ENCODE measurements around the gene NAA25. TPM values are rescaled to one million over a fixed set of nuclear protein-coding genes. Genes with fewer than 3 reads are reported as not detected.

The NAA25 gene
- total RNA-seq, 1 experiment from 2014 or later: 70.5 TPM

- Histone ChIP-seq H3K36me3 (ENCODE audit: insufficient read depth, low read length, poor library complexity, severe bottlenecking) (peaks cover 16% of the 10 kb centered on the region), H3K27ac (ENCODE audit: low read depth, low read length, poor library complexity, severe bottlenecking) (no peak overlapping the region), H3K9me3 (ENCODE audit: low read depth, low read length, poor library complexity, severe bottlenecking) (no peaks in the 10 kb centered on the region), H3K4me1 (ENCODE audit: insufficient read depth, low read length, poor library complexity, severe bottlenecking) (peaks cover 33% of the 10 kb centered on the region), H3K27me3 (replicated peaks; ENCODE audit: insufficient read depth, low read depth, low read length, poor library complexity) (no peaks in the 10 kb centered on the region), H3K4me3 (ENCODE audit: low read depth, low read length, poor library complexity, severe bottlenecking) (no peak overlapping the region)
- CTCF ChIA-PET: no interaction called here
- TF ChIP-seq EZH2 (IDR thresholded peaks at IDR 0.05; ENCODE audit: borderline replicate concordance, low read depth, low read length, poor library complexity, severe bottlenecking): no peak
- no peak for TF ChIP-seq CTCF (conservative IDR thresholded peaks at IDR 0.05; ENCODE audit: low read depth, low read length)
- no TSS peak for BruUV-seq (replicated peaks)
- POLR2A ChIA-PET (ENCODE audit: low non-redundant PET): no interaction called here
- intact Hi-C loops (cut with micrococcal nuclease; ENCODE audit: unreplicated experiment): no loop called here
- no peak for DNase-seq (ENCODE audit: low spot score)
These were observed 24.8 kb upstream of the NAA25 start for GRCh38 chr12:112133418-112133817.

GRCh38 chr12:112131686-112132085, 23.1 kb upstream of the NAA25 start:
- H3K27ac ChIP-seq (ENCODE audit: low read depth, low read length, poor library complexity, severe bottlenecking): no peak overlapping the region
- ChIA-PET CTCF (no interaction called here), POLR2A (ENCODE audit: low non-redundant PET) (no interaction called here)
- H3K4me1 ChIP-seq (ENCODE audit: insufficient read depth, low read length, poor library complexity, severe bottlenecking): peaks cover 35% of the 10 kb centered on the region
- no peaks in the 10 kb centered on the region for H3K27me3 ChIP-seq (replicated peaks; ENCODE audit: insufficient read depth, low read depth, low read length, poor library complexity)
- no peak overlapping the region for H3K4me3 ChIP-seq (ENCODE audit: low read depth, low read length, poor library complexity, severe bottlenecking)
- peaks cover 13% of the 10 kb centered on the region for H3K36me3 ChIP-seq (ENCODE audit: insufficient read depth, low read length, poor library complexity, severe bottlenecking)
- intact Hi-C loops (cut with micrococcal nuclease; ENCODE audit: unreplicated experiment): no loop called here
- no TSS peak for BruUV-seq (replicated peaks)
- TF ChIP-seq CTCF (conservative IDR thresholded peaks at IDR 0.05; ENCODE audit: low read depth, low read length) (no peak), EZH2 (IDR thresholded peaks at IDR 0.05; ENCODE audit: borderline replicate concordance, low read depth, low read length, poor library complexity, severe bottlenecking) (no peak)
- no peak for DNase-seq (ENCODE audit: low spot score)
- no peaks in the 10 kb centered on the region for H3K9me3 ChIP-seq (ENCODE audit: low read depth, low read length, poor library complexity, severe bottlenecking)

GRCh38 chr12:112130441-112130998, 21.9 kb upstream of the NAA25 start:
- DNase-seq (ENCODE audit: low spot score): peak; percentile 81
- H3K27ac ChIP-seq (ENCODE audit: low read depth, low read length, poor library complexity, severe bottlenecking): peak overlapping the region; percentile 68
- BruUV-seq (replicated peaks): no TSS peak
- H3K36me3 ChIP-seq (ENCODE audit: insufficient read depth, low read length, poor library complexity, severe bottlenecking): peaks cover 11% of the 10 kb centered on the region
- intact Hi-C loops (cut with micrococcal nuclease; ENCODE audit: unreplicated experiment): no loop called here
- ChIA-PET POLR2A (ENCODE audit: low non-redundant PET) (no interaction called here), CTCF (interaction anchor here (0.5 kb wide), 1 partner anchor 19 kb away, joined by 6 read pairs; no protein-coding TSS in a partner anchor)
- H3K27me3 ChIP-seq (replicated peaks; ENCODE audit: insufficient read depth, low read depth, low read length, poor library complexity): no peaks in the 10 kb centered on the region
- H3K9me3 ChIP-seq (ENCODE audit: low read depth, low read length, poor library complexity, severe bottlenecking): no peaks in the 10 kb centered on the region
- TF ChIP-seq CTCF (conservative IDR thresholded peaks at IDR 0.05; ENCODE audit: low read depth, low read length): no peak
- H3K4me1 ChIP-seq (ENCODE audit: insufficient read depth, low read length, poor library complexity, severe bottlenecking): peaks cover 41% of the 10 kb centered on the region
- H3K4me3 ChIP-seq (ENCODE audit: low read depth, low read length, poor library complexity, severe bottlenecking): peak overlapping the region; percentile 23
